NOMO-1 (cell line): ENCODE measurements around the gene MPRIP.

ENCODE experiments used
- DNase-seq, 2 experiments: peaks; one replicate each; lab custom pipeline; 2025; ENCODE audit not compliant: unreplicated experiment in 2 of 2; lab: John Stamatoyannopoulos, UW

MPRIP gene

GRCh38 chr17:17201271-17201670 is 159.0 kb downstream of the MPRIP start:
- DNase-seq = no peak

- DNase-seq = no peak
Observed at GRCh38 chr17:17201907-17202306, 159.7 kb downstream of the MPRIP start.

DNA sequence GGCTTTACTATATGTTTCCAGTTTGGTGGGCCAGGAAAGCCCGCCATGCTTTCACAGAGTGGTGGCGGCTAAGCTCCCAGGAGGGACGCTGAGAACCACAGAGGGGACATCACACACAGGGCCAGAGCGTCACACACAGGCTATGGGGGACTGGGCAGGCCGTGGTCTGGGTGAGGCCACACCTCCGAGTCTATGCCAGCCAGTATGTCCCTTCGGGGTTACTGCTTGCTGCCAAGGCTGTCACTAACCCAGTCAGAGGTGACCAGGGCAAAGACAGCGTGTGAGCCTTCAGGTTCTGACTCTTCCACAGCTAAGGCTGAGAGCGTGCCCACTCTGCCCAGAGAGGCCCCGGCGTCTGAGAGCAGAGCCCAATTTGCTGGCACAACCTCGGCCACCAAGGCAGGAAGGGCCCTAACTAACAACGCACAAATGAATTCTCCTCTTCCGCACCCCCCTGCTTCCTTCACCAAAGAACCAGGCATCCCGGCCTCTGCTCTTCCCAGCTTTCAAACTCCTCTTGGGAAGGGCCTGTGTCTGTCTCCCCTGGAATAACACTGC is 161.0 kb downstream of the MPRIP start:
- DNase-seq = no peak

GRCh38 chr17:17204041-17204591 is 161.9 kb downstream of the MPRIP start:
- DNase-seq = no peak

DNA sequence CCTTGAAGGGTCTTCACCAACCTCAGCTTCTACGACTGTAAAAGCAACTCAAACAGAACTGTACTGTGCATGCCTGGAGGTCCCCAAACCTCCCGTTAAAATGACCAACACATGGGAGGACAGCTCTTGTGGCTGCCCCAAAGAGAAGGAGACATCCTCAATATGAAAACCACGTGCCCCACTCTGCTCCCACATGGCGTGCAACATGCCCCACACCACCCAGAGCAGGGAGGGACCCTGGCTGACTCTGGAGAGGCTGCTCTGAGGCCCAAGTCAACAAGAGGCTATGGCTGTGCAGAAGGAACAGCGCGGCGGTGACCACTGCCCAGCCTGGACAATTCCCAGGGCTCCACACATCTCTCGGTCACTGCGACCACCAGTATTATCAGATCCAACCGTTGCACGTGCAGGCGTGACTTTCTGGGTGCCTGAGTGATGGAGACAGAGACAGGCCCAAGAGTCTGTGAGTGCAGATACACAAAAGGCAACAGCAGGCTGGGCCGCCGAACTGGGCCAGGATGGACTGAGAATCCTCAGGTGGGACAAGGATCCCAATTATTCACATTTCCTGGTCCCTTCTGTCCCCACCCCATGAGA is 162.5 kb downstream of the MPRIP start:
- DNase-seq = no peak

DNA sequence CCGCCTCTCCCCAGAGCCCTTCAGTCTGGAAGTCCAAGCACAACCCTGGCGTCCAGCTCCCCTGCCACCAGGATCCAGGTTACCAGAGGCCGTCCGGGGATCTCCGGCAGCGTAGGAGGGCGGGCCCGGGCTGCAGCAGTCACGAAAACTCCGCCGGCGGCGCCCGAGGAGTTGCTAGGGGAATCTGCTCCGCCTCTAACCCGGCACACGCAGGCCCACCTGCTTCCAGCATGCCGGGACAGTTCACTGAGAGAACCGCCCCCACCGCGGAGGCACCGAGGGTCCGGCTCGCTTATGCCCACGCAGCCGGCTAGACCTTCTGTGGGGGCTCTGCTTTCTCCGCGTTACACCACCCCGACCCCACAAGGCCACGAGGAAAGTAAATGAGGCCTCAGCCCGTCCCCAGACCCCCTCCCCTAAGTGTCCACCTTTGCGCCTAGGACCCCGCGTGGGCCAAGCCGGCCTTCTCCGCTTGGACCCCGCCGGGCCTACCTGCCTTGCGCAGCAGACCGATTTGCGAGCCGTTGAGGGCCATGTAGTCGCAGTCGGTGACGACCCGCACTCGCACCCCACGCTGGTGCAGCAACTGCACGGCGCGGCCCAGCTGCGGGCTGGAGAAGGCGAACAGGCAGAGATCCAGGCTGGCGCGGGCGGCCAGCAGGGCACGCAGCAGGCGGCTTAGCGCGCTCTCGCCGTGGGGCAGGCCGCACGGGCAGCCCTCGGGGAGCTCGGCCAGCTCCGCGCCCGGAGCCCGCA is 163.3 kb downstream of the MPRIP start:
- DNase-seq = peak; percentile 33 to 55

GRCh38 chr17:17206124-17206912 is 164.1 kb downstream of the MPRIP start, which contains the start of gene PLD6:
Gene PLD6, minus strand, starts transcription at chr17:17206333. Its CDS starts 47 bp downstream, at chr17:17206286.
- DNase-seq = peak; percentile 72 to 87

GRCh38 chr17:17206913-17207335 is 164.7 kb downstream of the MPRIP start:
- no peak for DNase-seq

- DNase-seq = no peak
Observed at GRCh38 chr17:17207998-17208397, 165.7 kb downstream of the MPRIP start.

DNA sequence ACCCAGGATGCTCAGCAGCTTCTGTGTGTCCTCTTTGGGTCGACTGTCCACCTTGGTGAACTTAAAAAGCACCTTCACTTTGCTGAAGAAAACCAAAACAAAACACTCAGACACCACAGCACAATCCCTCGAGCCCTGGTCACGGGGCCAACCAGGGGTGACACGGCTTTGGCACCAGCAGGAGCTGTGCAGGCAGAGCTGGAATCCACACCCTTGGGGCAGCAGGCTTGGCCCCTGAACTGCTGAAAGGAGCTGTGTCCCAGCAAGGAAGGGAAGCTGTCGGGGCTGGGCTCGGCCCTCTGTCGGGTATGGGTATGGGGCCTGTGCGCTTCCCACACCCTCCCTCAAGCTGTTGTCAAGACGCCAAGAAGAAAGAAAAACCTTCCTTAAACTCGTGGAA is 171.5 kb downstream of the MPRIP start:
- no peak for DNase-seq

DNA sequence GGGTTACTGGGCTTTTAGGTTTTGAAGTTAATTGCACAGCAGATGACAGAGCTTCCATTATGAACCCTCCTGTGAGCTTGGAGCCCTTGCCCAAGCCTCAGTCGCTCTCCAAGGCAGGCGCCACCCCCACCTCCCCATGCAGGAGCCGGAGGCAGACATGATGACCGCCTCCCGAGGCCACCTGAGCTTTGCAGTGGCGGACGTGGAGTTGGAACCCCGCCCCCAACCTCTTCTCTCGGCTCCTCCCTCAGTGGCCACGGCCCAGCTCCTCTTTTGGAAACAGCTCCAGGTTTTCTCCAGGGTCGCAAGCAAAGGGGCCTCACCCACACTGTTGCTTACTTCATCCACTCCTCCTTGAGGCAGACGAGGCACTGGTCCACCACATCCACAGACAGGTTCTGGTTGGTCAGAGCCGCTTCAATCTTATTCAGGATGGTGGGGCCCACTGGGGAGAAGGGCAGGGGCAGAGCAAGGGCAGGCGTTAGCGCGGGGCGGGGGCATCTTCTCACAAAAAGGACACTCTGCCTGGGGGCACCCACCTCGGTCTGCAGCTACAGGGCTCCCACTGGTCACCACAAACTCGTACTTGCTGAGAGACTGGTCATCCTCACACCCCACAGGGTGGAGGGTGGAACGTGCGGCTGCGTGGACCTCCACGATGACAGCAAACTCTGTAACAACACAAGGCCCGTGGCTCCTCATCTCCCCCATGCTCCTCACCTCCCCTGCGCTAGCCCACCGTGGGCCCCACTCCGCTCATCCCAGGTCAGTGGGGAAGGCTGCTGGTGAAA is 172.6 kb downstream of the MPRIP start:
- DNase-seq = no peak

DNA sequence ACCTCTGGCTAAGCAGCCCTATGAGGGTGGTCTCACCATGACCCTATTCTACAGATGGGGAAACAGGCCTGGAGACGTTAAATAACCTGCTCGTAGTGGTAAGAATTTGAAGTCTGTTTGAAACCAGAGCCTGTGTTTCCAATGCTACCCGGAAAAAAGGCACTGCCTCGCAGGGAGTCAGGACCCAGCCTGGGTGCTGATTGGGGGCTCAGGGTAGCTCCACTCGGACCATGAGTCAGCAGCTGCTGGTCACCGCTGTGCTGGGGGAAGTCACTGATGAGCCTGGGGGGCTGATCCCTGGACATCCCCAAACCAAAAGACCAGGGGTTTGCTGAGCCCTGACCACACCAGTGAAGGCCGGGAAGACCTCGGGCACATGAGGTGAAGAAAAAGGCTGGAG is 173.3 kb downstream of the MPRIP start:
- no peak for DNase-seq

DNA sequence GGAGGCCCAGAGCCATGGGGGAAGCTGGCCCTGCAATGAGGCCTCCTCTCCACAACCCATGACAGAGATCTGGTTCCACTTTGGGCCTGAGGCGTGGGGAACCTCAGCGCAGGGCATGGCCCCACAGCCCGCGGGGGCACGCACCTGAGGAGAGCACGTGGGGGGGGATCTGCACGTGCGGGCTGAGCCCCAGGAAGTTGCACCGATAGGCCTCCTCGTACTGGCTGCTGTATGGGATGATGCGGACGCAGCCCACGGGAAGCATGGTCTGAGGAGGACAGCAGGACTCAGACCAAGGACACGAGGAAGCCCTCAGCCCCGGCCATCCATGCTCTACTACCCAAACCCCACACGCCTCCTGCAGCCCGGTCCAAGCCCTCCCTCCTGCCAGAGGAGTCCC is 174.0 kb downstream of the MPRIP start:
- DNase-seq = no peak

DNA sequence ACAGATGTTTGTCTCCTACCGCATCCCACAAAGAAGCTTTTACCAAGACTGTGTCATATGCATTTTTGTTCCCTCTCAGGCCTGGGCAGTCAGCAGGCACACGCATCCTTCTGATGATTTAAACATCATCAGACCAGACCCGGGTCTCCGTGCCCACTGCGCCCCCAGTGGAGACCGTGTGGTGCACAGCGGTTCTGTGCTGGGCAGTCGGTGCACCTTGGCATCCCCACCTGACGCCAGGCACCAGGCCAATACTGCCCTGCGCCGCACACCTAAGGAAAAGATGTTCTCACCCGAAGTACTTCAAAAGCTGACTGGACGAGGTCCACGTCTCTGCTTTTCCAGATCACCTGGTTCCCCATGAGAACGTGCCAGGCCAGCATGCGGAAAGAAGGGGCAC is 174.5 kb downstream of the MPRIP start:
- no peak for DNase-seq

- DNase-seq = no peak
Observed at GRCh38 chr17:17217995-17218394, 175.7 kb downstream of the MPRIP start.

DNA sequence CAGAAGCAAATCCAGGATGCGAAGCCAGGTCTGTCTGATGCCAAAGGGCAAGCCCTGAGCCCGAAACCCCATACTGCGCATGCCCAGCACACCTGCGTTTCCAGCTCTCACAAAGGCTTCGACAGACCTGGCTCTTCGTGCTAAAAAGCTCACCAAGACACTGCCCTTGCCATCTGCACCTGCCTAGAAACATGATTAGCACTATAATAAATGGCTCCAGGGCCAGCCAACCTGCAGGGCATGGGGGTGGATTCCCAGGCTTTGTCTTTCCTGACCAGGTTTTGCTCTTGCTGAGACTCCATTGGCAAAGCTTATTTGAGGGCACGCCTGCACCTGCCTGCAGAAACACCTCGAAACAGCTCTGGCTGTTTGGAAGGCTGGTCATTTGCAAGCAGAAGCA is 178.3 kb downstream of the MPRIP start:
- no peak for DNase-seq

- no peak for DNase-seq
Observed at GRCh38 chr17:17221329-17221728, 179.1 kb downstream of the MPRIP start.

DNA sequence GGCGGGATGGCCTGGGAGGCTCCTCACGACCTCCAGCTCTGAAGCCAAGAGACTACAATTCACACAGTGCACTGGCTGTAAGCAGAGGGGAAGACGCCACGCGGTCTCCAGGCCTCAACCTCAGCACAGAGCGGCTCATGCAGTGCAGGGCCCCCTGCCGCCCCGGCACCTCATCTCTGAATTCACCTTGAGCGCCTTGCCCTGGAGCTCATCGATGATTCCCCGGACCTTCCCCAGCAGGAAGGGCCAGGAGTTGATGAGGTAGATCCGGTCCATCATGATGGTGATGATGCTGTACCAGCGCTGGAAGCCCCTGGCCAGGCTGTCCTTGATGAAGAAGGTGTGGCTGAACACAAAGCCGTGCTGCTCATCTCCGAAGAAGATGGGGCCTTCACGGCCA is 181.5 kb downstream of the MPRIP start:
- DNase-seq = no peak

DNA sequence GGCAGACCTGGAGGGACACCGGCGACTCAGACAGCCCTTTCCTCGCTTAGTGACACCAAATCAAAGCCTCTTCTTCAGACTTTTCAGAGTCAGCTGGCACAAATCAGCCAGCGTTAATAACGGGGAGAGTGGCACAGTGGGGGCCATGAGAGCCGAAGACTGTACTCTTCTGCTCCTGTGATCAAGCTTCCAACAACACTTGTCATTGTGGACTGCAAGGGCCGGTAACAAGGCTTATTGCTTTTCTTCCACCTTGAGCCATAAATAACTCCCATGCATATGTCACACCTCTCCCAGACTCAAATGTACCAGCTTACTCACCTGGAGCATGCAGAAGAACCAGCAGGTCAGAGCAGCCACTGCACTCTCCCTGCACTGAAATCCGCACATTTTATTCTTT is 181.9 kb downstream of the MPRIP start:
- no peak for DNase-seq

DNA sequence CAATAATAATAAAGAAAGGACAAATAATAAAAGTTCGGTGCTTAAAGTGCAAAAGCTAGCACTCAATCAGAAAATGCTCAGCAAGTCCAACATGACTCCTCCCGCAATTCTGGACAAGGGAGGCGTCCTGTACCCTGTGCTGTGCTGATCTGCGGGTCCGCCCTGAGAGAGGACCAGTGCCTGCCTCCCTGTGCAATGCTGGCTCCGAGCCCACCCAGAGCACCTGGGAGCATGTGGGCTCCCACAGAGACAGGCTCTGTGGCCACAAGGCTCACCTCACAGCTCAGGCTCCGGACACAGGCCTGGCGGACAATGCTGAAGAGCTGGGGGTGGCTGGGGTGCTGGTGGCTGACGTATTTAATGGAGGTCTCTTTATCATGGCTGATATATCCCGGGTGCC is 183.6 kb downstream of the MPRIP start:
- DNase-seq = no peak
